HG03066 (cell line): ENCODE data around the gene CA9.

Experiments used
- ATAC-seq: cut with Tn5 transposase; IDR thresholded peaks from one replicate; pipeline ENCODE4 v1.9.1; 2021; ENCODE audit warnings: low read depth; ENCODE audit not compliant: unreplicated experiment

Gene CA9

DNA sequence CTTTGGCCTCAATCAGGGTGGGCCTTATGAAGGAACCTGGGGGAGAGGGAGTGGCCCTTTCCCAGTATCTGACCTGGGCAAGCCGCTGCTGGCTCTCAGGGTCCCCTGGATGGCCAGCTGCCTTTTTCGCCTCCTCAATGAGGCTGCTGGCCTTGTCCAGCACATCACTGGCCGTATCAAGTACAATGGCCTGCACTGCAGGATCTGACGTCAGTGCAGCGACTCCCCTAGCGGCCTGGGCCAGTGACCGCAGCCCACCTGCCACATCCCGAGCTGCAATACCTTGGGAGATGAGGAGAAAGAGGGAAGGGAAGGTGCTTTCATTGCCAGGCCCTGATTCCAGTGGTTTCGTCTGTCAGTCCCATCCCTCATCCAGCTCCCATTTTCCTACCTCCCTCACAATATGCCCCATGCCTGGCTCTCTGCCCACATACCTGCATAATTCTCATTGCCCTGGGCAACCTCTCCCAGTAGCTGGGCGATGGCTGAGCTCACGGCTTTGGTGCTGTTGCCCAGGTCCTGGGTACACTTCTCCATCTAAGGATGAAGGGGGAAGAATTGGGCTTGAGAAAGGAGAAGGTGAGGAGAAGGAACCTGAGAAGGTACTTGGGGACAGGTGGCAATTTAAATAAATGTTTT, 39.2 kb downstream of the CA9 start:
- ATAC-seq = no peak

DNA sequence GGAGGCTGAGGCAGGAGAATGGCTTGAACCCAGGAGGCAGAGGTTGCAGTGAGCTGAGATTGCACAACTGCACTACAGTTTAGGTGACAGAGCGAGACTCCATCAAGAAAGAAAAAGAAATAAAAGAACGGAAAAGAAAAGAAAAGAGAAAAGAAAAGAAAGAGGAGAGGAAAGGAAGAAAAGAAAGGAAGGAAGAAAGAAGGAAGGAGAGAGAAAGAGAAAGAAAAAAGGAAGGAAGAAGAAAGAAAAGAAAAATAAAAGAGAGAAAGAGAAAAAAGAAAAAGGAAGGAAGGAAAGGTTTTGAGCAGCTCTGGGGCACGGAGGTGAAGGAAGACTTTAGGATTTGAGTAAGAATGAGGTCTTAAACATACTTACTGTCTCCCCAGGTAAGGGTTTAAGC, 39.9 kb downstream of the CA9 start:
- ATAC-seq = no peak

DNA sequence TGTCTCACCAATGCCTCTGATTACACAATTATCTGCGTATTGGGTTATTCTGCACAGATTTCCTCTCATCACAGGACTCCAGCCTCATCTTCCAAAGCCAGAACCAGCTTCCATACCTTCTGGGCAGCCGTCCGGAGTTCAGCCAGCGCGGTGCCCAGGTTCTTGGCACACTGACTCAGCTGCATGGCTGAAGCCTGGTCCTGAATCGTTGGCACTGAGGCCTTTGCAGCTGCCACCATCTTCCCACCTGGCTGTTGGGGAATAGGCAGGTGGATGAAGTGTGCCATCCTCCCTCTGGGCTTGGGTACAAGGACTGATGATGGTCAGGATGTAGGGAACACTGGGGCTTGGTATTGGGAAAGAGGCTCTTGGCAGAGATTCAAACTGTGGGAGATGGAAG, 40.4 kb downstream of the CA9 start:
- no peak for ATAC-seq

DNA sequence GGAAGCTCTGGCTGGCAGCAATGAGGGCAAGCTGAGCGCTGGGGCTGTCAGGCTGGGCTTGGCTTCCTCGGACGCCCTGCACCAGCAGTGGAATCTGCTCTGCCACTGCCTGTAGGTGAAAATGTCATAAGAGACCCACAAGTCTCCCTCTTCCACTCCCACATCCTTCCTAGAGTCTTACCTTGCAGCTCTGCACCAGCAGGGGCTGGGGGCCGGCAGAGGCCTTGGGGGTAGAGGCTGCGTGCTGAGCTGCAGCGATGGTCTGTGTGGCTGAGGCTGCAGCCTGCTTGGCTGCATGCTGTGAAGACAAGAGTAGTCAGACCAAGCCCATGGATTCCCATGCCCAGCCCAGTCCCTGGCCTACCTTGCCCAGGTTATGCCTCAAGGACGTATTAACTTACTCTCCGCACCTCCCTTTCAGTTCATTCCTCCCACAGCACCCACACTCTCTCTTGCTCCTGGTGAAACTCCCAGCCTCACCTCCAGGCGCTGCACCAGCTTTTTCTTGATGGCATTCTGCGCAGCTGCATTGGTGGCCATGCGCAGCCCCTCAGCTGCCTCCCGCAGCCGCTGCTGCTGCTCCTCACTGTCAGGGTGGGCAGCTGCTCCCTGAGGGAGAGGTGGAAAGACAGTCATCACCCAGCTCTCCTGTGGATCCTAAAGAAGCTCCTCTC, 41.0 kb downstream of the CA9 start:
- no peak for ATAC-seq

DNA sequence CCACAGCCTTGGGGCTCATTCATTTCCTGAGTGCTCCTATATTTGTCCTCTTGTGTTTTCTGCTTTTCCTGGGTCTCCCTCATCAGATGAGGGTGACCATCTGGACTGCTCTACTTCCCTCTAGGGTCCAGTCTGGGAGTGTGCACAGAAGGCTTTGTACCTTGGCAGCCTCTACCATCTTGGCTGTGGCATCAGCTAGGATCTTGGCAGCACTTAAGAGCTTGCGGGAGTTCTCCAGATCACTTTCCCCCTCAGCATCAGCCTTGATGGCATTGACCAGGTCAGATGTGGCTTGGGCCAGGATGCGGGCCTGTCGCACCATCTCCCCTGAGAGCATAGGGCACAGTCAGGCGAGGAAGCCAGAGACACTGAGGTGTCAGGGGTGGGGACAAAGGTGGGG, 42.5 kb downstream of the CA9 start:
- ATAC-seq = no peak

DNA sequence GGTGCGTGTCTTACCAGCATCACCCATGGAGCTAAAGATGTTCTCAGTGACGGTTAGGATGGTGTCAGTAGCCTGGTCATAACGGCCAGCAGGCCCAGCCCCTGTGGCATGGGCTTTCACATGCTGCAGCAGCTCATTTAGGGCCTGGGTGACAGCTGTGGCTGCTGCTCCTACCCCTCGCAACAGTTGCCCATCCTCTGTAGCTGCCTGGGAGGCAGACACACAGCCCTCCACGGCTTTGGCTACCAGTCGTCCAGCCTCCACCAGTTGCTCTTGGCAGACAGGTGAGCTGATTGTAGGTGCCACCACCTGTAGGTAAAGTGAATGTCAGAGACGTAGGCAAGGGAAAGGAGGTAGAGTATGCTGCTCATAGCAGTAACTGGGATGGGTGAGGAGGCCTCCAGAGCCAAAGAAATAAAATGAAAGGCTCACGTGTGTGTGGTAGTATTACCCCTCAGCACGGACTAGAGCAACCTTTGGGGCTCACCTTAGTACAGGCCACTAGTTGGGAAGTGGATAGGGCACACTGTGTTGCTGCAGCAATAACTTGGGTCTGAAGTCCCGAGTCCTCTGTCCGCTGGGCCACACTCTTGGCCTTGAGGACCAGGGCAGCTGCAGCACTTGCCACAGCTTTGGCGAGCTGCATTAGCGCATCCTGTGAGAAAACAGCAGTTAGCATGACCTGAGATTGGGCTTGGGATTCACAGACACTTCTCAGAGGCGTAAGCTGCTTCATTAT, 43.6 kb downstream of the CA9 start:
- no peak for ATAC-seq

DNA sequence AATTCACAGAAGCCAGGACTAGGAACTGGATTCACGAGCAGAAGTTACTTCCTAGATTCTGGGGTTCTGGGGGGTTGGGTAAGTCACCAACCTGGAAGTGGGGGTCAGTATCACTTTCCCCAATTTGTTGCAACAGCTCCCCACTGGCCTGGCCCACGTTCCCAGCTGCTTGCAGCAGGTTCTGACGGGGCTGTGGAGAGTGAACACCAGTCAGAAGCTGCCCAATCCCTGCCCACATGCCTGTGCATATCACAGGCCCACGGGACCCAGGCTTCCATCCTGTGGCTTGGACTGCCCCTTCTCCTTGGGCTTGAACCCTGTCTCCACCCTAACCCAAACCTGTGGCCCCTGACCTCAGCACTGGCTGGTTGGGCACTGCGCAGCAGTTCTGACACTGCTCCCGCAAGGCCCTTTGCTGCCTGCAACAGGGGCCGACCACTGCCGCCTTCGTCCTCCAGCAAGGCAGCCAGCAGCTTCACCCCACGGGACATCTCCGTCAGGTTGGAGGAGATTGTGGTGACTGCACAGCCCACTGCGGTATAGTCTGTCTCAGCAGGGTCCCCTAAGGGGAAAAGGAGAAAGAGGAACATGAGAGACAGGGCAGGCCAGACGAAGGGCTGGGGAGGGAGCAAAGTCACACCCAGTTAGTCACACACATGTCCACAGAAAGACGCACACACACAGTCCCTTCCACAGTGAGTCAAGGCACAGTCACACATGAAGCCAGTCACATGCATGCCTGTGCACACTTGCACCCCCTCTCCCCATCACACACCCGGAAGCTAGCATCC, 45.2 kb downstream of the CA9 start:
- no peak for ATAC-seq

DNA sequence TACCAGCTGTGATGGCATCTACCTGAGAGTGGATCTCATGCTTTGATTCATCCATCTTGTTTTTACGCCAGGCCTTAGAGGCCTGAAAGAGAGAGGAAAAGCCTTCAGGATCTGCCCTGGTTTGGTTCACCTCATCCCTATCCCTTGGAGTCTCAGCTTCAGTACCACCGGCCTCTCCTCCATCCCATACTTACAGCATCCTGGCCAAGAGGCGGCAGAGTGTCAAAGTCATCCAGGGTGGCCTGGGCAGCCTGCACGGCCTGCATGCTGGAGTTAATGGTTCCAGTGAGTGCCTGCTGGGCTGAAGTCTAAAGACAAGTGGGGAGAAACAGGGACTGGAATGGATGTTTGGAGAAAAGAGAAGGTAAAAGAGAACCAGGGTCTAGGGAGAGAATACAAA, 45.8 kb downstream of the CA9 start:
- ATAC-seq = no peak

DNA sequence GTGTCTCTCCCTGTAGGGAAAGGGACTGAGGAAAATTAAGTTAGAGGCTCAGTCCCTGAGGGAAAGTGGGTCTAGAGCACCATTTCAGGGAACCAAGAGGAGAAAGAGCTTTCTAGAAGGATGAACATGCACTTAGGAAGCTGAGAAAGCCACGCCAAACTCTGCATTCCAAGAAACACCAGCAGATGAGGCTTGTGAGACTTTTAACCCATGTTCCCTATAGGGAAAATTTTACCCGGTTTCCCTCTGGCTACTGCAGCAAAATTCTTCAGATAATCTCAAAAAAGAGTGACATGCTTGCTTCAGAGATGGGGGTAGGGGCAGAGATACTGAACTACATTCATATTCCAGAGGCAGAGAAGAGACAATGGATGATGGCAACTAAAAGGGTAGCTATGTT, 49.7 kb downstream of the CA9 start:
- ATAC-seq = no peak

DNA sequence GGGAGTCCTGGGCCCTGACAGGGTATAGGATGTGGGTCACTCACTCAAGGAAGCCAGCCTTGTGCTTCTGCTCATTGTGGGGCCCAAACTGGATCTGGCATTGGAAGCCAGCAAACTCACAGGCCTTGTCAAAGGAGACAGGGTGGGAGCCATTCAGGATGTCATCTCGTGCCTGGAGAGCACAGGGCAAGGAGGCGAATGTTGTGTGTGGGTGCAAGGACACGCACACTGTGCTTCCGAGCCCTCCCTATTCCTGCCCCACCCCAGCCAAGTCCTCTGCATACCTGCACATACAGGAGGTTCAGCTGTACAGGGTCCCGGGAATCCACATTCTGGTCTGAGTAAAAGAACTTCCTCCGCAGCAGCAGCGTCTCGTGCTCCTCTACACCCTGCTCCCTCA, 50.2 kb downstream of the CA9 start:
- no peak for ATAC-seq

DNA sequence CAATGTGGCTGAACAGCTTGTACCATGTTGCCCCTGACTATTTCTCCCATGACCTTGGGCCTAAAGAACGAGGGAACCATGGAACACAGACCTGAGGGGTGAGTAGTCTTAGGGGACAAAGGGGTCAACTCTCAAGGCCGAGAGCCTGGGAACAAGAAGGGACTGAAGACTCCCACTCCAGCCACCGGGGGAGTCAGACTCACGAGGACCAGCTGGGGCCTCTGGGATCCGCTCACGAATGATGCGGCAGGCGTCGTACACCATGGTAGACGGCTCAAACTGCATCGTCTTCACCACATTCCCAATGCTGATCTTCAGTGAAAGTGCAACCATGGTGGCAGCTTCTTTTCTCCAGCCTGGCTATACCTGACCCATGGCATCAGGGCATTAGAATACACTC, 51.6 kb downstream of the CA9 start:
- ATAC-seq = no peak

DNA sequence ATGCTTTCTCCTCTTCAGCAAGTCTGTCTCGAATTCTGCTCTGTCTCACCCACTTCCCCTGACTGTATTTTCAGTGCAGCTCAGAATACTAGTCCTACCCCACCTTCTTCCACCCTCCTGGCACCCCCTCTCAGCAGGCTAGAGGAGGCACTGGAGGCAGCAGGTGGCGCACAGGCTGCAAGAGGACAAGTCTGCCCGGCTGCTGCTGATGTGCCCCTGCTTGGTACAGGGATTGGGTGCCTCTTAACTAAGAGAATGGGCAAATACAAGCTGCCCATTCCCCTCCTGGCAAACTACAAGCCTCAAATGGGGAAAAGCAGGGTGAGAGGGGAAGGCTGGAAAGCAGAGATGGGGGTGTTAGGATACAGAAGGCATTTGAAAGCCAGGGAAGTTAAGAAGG, 53.2 kb downstream of the CA9 start:
- no peak for ATAC-seq

DNA sequence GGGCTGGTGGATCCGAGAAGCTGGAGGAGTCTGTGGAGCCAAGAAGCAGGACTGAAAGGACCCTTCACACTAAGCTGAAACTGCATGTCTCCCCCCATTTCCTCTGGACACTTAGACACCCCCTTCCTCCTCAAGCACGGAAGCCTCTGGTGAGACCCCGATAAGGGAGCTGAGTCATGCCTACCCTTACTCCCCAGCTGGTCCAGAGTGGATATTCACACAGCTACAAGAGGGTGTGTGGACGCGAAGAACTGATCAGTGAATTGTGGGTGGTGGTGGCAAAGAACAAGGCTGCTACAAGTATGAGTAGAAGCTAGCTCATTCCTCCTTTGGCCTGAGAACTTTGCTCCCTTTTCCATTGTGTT, 53.9 kb downstream of the CA9 start:
- no peak for ATAC-seq

DNA sequence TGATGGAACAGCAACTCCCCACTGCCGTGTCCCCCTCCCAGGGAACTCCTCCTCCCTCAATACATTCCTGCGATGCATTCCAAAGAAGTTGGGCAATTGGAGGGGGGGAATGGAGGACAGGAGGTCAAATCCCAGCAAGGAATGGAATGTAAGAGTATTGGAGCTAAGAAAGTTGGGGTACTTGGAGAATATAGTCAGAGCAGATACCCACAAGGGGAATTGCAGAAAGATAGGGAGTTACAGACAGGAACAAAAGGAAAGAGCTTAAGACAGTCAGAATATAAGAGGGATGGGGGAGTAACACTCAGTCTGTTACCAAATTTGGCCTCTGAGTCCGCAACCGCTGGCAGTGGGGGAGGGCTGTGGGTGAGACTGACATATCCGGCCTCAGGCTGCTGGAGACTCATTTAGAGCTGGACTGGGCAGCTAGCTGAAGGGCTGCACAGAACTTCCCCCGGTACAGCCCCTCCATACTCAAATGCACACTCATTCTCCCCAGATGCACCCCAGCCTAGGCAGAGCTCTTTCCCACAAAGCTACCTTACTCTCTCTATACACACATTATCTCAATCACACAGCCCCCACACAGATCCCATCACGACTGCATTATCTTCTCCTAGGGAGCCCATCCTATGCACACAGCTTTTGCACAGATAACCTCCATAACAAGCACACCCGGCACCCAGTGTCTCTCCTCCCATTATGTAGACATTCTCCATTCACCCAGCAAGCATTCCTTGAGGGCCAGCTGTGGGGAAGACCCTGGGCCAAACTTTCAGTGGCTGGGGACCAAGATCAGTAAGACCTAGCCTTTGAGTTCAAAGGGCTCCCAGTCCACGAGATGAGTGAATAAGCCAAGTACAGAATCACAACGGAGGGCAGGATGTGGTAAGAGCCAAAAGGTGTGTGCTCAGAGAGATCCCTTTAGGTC, 54.6 kb downstream of the CA9 start:
- ATAC-seq = no peak

DNA sequence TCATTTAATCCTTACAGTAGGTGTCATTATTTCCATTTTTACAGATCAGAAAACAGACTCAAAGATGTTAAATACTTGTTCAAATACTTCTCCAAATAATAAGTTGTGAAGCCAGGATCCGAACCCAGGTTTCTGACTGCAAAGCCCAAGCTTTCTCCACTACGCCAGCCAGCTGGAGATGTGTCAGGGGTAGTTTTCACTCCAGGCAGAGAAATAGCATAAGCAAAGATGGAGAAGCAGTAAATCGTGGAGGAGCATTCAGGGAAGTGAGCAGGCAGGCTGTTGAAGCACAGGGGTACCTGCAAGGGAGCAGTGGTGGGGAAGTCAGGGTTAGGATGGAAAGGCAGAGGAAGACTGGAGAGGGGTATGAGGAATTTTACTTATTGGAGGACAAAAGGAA, 55.4 kb downstream of the CA9 start:
- no peak for ATAC-seq

DNA sequence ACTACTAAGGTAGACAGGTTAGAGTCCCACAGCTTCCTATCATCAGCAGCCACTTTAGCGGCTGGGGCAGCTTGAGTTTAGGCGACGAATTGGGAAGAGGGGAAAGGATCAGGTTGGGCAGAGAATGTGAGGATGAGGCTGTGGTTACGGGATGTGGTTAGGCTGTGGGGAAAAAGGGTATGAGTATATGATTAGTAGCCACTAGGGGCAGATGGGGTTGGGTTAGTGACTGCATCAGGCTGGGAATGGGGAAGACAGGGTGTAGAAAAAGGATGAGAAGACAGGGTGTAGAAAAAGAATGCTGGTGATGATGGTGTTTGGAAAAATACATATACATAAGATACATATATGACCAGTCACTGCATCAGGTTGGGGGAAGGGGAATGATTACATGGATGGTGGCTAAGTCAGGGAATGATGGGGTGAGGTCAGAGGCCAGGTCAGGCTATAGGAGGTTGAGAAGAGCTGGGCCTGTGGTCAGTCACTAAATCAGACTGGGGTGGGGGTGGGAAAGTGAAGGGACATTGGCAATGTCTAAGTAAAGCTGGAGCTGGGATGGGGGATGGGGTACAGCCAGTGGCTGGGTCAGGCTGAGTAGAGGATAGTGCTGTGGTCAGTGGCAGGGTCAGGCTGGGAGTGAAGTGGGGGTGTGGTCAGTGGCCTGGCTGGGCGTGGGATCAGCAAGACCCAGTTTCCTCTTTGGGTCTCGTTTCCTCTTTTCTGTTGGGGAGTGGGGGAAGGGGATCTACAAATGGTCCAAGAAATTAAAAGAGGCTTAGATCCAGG, 56.2 kb downstream of the CA9 start:
- no peak for ATAC-seq

DNA sequence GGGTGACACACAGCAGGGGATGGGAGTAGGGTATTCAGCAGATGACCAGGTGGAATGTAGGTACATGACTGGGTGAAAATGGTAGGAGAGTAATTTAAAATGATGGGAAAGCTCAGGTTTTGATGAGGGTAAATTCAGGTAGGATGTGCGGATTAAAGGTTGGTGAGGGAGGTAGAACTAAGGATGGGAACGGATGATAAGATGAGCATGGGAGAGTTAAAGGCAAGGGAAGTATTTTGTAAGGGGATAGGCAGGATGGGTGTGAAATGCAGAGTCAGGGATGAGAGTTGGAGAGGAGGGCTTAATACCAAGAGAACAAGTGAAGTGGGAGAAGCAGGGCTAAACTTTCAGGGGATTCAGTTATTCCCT, 56.7 kb downstream of the CA9 start:
- ATAC-seq = no peak
